MM.1S (cell line): ENCODE measurements around the gene ALPK3.

ENCODE experiments used
- EZH2 ChIP-seq: fragments of 300-600 bp; sonication (generic); optimal IDR thresholded peaks from 2 replicates; pipeline ENCODE3; 2017; ENCODE audit warnings: low read depth, mild to moderate bottlenecking, antibody characterized with exemption, low read length, mixed read lengths
- TF ChIP-seq, protein P1 (sequence below): fragments of 300-600 bp; sonication (generic); IDR thresholded peaks from 2 replicates; pipeline ENCODE4 v1.5.1; 2016; ENCODE audit warnings: antibody characterized with exemption, low read length, mixed read lengths

DNA sequence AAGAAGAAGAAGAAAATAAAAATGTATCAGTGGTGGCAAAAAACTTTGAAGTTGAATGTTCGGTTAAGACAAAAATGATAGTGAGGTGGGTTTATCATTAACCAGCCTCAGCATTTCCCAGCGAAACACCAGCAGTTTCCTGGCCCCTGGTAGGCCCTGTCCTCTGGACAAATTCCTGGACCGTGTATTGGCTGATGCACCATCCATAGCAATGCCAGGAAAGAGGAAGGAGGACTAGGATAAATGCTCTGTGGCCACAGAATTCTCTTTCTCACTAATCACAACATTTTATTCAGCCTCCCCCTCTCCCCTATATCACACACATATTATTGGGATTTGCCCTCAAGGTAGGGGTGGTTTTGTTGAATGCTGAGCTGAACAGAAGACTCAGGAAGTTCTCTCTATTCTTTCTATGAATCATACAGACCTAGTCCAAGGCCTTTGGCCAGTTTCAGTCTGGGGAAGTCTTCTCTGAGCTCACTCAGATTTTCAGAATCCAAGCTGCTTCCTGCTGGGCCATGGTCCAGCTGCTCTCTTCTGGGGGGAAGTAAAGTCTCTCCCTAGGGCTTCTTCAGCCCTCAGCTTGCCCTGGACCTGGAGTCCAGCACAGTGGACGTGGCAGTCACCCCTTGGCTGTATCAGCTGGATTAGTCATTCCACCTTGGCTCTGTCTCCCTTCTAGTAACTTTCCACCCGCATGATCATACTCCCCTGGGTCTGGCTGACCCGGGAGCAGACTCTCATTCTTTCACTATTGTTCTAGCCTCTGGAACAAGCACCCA is 94.9 kb downstream of the ALPK3 start:
- TF ChIP-seq, protein P1, sequence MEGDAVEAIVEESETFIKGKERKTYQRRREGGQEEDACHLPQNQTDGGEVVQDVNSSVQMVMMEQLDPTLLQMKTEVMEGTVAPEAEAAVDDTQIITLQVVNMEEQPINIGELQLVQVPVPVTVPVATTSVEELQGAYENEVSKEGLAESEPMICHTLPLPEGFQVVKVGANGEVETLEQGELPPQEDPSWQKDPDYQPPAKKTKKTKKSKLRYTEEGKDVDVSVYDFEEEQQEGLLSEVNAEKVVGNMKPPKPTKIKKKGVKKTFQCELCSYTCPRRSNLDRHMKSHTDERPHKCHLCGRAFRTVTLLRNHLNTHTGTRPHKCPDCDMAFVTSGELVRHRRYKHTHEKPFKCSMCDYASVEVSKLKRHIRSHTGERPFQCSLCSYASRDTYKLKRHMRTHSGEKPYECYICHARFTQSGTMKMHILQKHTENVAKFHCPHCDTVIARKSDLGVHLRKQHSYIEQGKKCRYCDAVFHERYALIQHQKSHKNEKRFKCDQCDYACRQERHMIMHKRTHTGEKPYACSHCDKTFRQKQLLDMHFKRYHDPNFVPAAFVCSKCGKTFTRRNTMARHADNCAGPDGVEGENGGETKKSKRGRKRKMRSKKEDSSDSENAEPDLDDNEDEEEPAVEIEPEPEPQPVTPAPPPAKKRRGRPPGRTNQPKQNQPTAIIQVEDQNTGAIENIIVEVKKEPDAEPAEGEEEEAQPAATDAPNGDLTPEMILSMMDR: no peak
- no peak for TF ChIP-seq EZH2
